ENCODE data around the gene RAB3C.

- TF ChIP-seq POLR2A (IDR thresholded peaks at IDR 0.05; ENCODE audit: low read depth, low read length) (no peak), POLR2AphosphoS5 (IDR thresholded peaks at IDR 0.05; ENCODE audit: low read depth, low read length) (no peak)
These were observed 38.7 kb upstream of the RAB3C start for GRCh38 chr5:58544195-58544594.
